ENCODE measurements around the gene FANK1.

GRCh38 chr10:125868372-125868975, 27.9 kb upstream of the FANK1 start:
- no peak for TF ChIP-seq POLR2AphosphoS5 (IDR thresholded peaks at IDR 0.05)
- peak; percentile 53 to 83 (median 78) for TF ChIP-seq CTCF (IDR thresholded peaks at IDR 0.05)

All from upper lobe of left lung (tissue), 4 donors.